NCI-H2107 treated with DMSO at 0.1 percent for 48 hours (cell line): ENCODE data around the gene ULK4.
"Not testable (repeated sequence)": the region's sequence is repeated elsewhere in the genome, so short reads cannot be mapped to it uniquely, and the experiment has no call there.

Experiments
- DNase-seq: peaks from one replicate; lab custom pipeline; 2025; ENCODE audit not compliant: unreplicated experiment; lab: John Stamatoyannopoulos, UW

ULK4 gene

DNA sequence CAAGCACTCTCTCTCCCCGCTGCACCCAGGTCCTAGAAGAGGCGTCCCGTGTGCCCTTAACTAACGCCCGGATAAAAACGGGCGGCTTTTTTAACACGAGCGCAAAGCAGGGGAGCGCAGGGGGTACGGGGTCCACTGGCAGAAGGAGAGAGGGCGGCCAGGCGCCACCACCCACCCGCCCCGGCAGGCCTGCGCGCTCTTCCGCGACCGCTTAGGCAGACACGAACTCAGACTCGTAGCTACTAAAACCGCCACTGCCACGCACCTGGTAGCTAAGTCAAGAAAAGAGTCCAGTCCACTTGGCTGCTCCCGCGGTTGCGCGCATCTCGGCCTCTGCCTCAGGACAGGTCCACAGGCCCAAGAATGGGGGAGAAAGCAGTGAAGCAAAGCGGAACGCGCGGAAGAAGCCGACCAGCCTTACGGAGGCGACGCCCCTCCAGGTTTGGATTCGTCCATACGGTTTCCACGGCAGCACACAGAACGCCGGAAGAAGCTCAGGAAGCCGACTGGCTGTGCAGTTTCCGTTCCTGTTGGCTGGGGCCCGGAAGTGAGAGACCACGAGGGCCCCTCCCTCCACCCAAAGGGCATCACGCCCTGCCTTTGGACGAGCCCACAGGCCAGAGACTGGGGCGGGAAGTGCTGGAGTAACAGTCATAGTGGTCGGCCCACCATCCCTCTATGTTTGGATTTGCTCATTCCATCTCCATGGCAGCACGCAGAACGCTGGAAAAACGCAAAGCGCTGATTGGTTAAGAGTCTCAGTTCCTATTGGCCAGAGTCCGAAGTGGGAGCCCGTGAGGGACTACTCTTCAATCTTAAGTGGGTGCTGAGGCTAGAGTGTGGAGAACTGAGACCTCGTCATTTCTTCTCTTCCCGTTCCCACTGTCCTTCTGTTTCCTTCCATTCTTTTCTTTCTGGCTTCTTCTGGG lies at the start of gene ULK4:
Gene ULK4, minus strand, starts transcription at position 353 of the 929 bp plus-strand sequence. CDS start 7,344 bp downstream, outside the sequence.
- peak; percentile 86 for DNase-seq

DNA sequence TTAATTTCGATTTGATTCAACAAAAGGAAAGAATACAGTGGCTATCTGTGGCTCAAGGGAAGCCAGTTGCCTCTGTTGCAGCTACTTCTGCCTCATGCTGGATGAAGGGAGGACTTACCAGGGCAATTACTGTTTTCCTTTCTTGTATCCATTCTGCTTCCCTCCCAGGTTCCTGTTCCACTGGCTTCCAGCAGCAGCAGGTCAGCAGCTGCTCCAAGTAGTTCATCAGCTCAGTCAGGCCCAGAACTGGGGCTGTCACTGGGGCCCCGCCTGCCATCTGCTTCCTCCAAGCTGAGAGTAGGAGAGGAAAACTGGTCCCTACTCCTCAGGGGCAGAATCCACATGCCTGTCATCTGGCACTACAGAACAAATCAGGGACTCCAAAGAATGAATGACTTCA lies 48.6 kb upstream of the ULK4 start:
- DNase-seq, result no peak

DNA sequence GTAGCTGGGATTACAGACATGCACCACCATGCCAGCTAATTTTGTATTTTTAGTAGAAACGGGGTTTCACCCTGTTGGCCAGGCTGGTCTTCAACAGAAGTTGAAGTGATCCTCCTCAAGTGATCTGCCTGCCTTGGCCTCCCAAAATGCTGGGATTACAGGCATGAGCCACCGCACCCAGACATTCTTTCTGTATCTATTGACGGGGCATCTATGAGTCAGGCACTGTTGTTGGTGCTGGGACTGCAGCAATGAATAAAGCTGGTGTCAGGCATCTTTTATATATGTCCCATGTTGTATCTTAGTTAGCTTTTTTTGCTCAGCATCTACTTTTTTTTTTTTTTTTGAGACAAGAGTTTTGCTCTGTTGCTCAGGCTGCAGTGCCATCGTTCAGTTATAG lies 47.6 kb upstream of the ULK4 start:
- DNase-seq, result no peak

DNA sequence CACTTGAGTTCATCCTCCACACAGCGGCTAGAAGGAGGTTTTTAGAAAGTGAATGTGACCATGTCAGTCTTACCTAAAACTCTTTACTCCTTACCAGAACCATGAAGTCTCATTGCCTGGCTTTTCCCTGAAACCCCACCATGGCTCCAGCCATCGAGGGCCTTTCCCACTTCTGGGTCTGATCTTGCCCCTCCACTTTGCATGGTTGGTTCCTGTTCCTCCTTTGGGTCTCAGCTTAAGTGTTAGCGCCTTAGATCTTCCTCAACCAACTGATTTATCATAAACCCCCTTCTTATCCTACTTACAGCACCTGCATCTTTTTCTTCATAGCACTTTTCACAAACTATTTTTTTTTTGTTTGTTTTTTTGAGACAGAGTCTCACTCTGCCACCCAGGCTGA lies 45.9 kb upstream of the ULK4 start:
- DNase-seq, result no peak

DNA sequence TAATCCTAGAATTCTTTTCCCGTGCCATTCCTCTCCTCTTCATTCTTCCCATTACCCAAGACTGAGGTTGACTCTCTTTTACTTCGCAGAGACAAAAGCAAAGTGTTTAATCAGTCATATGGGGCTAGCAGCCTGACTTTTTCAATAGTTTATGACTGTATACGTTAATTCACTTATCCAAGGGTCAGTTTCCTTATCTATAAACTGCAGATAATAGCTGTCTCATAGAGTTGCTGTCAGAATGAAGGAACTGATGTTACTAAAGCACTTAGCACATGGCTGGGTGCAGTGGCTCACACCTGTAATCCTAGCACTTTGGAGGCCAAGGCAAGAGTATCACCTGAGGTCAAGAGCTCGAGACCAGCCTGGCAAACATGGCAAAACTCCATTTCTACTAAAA lies 43.5 kb upstream of the ULK4 start:
- no peak for DNase-seq

DNA sequence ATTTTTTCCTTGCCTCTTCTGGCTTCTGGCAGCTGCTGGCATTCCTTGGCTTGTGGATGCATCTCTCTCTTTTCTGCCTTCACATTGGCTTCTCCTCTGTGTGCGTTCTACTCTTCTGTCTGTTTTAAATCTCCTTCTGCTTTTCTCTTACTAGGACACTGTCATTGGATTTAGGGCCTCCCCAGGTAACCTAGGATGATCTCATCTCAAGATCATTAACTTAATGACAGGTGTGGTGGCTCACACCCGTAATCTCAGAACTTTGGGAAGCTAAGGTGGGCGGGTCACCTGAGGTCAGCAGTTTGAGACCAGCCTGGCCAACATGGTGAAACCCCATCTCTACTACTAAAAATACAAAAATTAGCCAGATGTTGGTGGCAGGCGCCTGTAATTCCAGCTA lies 40.9 kb upstream of the ULK4 start:
- no peak for DNase-seq

DNA sequence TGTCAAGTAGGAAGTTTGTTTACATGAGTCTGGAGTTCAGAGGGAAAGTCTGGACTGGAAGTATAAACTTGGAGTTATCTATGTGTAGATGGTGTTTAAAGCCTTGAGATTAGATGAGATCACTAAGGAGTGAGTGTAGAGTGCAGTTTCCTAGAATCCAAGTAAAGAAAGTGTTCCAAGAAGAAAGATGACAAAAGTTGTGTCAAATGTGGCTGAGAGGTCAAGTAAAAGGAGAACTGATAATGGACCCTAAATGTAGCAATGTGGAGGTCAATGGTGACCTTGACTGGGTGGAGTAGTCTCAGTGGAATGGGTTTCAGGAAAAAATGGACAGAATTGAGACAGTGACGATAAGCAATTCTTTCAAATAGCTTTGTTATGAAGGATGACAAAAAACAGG lies 39.9 kb upstream of the ULK4 start:
- DNase-seq, result no peak

DNA sequence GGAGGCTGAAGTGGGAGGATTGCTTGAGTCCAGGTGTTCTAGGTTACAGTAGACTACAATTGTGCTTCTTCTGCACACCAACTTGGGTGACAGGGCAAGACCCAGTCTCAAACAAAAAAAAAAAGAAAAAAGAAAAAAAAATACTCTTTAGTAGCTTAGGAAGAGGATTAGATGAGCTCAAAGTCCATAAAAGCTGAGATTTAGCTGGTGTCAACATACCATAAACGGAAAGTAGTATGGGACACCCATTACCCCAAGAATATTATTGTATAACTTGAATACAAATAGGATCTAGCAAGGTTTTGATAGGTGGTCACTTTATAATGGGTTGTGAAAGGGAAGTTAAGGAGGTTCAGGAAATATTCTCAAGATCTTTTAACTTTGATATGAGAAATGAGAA lies 38.0 kb upstream of the ULK4 start:
- no peak for DNase-seq

DNA sequence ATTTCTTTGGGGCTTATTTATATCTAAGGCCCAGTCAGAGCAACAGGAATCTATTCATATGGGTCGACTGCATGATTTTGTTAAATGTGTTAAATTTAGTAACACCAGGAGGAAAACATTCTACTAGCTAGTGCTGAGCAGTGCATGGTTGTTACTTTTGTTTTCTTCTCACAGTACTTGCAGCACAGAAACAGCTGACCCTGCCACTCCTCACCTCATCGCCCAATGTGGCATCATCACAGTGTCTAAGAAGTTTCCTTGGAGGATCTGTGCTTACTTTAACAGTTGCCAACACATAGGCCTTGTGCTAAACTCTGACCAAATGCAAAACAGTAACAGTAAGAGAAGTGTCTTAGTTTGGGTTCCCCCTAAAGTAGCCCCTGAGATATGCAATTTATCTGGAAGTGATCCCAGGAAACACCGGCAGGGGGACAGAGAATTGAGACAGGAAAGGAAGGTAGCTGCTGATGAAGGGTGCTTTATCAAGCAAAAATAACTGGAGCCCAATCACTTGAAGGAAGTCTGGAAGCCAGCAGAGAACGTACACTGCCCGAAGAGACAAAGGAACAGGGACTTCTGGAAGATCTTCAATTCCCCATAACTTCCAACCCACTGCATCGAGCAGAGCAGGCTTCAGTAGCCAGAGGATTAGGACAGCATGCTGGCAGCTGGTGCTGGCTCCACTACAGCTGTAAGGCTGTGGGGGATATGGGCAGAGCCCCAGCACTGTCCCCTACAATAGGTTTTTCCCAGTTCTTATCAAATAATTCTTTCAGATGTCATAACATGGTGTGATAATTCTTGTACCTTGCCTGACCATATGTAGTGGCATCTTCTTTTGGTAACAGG lies 36.0 kb upstream of the ULK4 start:
- no peak for DNase-seq

DNA sequence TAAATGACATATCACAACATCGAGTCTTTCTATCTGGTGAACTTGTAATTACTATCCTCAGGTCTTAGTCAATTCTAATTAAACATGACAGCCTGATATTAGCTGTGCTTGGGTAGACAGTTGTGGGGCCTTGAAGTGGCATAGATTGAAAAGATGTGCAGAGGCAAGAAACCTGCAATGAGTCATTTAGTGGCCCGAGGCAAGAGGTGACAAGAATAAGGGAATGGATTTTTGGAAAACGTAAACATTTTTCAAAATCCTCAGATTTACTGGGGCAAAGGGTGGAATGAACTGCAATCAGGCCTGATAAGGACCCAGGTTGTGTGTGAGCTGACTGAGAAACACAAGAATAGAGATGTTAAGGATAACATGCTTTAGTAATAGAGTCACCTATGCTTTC lies 29.5 kb upstream of the ULK4 start:
- no peak for DNase-seq

DNA sequence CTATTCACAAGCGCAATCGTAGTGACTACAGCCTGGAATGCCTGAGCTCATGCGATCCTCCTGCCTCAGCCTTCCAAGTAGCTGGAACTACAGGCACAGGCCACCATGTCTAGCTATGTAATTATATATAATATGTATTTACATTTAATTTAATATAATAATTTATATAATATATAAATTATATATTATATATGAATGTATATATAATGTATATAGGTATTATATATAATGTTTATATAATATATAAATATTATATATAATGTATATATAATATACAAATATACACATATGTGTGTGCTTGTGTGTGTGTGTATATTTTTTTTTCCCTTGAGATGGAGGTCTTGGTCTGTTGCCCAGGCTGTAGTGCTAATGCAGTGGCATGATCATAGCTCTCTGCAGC lies 27.6 kb upstream of the ULK4 start:
- no peak for DNase-seq

DNA sequence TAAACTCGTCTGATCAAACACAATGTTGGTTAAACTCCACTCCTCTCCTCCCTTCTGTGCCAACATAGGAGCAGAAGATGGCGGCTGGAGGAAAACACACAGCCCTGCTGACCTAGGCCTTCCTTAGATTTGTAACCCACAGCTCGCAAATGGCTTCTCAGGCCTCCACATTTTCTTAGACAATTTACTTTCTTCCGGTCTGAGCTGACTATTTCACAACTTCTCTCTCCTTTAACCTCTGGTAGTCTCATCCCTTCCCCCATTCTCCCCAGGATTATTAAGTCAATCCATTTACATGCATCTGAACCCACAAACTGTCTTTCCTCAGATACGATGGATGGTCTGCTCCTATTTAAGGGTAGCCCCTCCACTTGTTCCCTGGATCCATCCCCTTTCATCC lies 25.7 kb upstream of the ULK4 start:
- DNase-seq, result no peak

DNA sequence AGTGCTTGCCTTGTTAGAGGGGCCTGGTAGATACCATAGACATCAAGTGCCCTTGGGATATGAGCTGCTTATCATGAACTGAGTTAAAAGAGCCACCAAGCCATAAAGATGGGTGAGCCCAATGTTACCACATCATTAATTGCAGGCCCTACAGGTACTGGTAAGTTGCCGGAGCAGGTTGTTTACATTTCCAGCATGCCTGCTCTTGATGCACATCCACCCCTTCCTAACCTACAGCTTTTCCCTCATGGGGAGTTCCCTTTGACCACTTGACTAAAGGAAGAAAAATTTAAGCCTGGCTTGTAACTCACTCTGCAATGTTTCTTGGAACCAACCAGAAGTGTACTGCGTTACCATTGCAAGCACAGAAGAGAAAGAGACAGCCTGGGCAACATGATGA lies 24.7 kb upstream of the ULK4 start:
- DNase-seq, result no peak

DNA sequence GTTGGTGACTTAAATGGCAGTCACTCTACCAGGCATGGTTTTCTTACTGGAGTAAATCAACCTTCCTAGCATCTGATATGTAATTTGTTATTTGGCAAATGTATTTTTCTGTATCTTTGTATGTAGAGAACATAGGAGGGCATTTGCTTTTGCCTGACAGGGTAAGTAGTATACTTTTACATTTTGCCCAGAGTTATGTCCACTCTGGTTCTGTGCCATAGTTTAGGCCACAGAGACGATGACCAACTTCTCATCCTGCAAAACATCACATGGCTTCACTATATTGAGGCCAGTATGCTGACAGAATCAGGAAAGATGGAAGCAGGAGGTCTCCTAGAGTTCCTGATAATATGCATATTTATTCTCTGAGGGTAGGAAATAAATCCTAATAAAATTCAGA lies 23.1 kb upstream of the ULK4 start:
- no peak for DNase-seq

DNA sequence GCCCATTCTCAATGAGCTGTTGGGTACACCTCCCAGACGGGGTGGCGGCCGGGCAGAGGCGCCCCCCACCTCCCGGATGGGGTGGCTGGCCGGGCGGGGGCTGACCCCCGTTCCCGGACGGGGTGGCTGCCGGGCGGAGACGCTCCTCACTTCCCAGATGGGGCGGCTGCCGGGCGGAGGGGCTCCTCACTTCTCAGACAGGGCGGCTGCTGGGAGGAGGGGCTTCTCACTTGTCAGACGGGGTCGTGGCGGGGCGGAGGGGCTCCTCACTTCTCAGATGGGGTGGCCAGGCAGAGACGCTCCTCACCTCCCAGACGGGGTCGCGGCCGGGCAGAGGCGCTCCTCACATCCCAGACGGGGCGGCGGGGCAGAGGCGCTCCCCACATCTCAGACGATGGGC lies 21.2 kb upstream of the ULK4 start:
- not testable (repeated sequence) for DNase-seq

DNA sequence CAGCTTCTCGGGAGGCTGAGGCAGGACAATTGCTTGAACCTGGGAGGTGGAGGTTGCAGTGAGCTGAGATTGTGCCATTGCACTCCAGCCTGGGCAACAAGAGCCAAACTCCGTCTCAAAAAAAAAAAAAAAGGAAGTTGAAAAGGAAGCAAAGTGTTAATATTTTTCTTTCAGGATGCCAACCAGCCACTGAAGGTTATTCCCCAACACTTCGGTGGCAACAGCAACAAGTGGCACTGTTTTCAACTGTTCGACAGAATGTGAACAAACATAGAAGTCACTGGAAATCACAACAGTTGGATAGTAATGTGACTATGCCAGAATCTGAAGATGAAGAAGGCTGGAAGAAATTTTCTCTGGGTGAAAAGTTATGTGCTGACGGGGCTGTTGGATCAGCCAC lies 15.5 kb upstream of the ULK4 start:
- DNase-seq, result not testable (repeated sequence)

DNA sequence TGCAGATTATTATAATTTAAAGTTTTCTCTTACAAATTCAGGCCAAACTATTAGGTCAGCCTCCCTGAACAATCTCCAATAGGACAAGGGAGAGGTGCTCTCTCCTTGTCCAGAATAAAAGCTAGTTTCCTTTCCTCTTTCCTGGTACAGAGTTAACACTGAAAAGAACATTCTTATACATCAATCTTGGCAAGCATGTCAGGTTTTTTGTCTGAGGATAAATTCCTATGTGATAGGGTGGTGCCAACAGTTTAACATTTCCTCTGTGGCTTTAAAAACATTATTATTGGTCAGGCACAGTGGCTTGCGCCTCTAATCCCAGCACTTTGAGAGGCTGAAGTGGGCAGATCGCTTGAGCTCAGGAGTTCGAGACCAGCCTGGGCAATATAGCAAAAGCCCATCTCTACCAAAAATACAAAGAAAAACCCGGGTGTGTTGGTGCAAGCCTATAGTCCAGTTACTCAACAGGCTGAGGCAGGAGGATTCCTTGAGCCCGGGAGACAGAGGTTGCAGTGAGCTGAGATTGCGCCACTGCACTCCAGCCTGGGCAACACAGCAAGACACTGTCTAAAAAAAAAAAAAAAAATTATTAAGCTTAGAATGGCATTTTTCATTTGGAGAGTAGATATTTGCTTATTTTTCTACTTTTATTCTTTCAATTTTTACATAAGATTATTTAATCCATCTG lies 13.7 kb upstream of the ULK4 start:
- no peak for DNase-seq

DNA sequence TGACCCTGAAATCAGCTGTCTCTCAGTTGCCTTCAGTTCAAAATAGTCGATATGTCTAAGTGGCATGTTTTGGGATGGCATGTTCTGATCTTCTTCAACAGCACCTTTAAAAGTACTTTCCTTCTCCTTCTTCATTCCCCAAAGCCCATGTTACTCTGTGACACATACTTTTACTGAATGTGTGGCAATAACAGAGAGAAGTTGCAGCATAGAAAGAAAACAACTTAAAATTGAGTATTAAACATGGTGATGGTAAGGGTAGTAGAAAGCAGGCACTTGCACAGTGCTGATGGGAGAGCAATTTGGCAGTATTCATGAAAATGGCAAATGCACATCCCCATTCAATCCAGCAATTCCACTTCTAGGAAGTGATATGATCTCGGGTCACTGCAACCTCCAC lies 12.3 kb upstream of the ULK4 start:
- no peak for DNase-seq

DNA sequence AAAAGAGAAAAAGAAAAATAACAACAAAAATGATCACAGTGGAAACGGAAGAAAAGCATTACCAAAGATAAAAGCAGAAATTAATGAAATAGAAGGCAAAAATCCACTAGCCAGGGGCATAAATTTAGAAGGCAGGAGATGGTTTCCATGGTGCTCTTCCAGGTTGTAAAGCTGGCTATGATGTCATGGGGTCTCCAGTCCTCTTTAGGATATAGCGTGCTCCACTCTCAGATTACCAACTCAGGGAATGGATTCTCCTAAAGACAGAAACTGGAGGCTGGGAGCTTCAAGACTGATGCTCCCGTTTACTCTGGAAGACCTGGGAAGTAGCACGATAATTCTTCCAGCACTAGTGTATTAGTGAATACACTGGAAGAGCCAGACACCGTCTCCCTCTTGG lies 10.9 kb upstream of the ULK4 start:
- no peak for DNase-seq

DNA sequence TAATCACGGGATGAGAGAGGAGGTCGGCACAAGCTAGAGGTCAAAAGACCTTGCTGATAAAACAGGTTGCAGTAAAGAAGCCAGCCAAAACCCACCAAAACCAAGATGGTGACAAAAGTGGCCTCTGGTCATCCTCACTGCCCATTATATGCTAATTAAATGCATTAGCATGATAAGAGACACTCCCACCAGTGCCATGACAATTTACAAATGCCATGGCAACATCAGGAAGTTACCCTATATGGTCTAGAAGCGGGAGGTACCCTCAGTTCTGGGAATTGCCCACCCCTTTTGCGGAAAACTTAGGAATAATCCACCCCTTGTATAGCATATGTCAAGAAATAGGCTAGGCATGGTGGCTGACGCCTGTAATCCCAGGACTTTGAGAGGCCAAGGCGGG lies 4.3 kb upstream of the ULK4 start:
- no peak for DNase-seq

DNA sequence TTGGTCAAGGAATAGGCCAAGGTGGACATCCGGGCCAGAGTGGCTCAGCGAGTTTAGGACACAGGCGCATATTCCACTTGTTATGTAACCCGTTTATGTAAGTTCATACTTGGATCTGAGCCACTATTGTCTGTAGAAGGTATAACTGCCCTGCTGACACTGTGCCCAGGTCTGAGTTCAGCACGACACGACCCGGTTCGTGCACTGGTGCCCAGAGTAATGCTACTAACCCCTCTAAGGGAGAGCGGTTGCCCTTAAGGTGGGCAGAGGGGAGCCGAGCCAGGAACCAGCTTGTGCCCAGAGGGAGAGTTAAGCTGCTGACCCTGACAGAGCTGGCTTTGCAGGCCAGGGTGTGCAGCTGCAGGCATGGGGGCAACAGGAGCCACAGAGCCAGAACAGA lies 1.9 kb upstream of the ULK4 start:
- DNase-seq, result no peak
